Testis (tissue), 2 donors: Measurements from ENCODE around the gene FGF9.

Source experiments
- CTCF ChIP-seq, 3 experiments: fragments of 450-650 bp in 2 of 3; fragments of 200-600 bp in 1 of 3; sonication (generic) in 1 of 3; IDR thresholded peaks; one replicate each; pipeline ENCODE4 v1.5.1; 2016 to 2019; ENCODE audit warnings: antibody characterized with exemption in 3 of 3, mild to moderate bottlenecking in 2 of 3, moderate library complexity in 1 of 3
- POLR2A ChIP-seq: fragments of 450-650 bp; IDR thresholded peaks from one replicate; pipeline ENCODE4 v1.6.1; 2017; ENCODE audit warnings: antibody characterized with exemption, mild to moderate bottlenecking, moderate library complexity

- TF ChIP-seq CTCF (IDR thresholded peaks at IDR 0.05) (no peak), POLR2A (no peak)
Measured at GRCh38 chr13:21736926-21737325, 66.1 kb downstream of the FGF9 start.
